HS-27A (cell line): Measurements from ENCODE around the gene BRD1.

Experiments used
- DNase-seq: peaks from one replicate; pipeline ENCODE4 v3.0.0-alpha.2; 2012; ENCODE audit warnings: low read depth, missing footprints

BRD1 gene

GRCh38 chr22:49728570-49729271 is 99.0 kb downstream of the BRD1 start:
- DNase-seq, result no peak

GRCh38 chr22:49727881-49728569 is 99.6 kb downstream of the BRD1 start:
- DNase-seq, result no peak

- DNase-seq, result no peak
These were observed 100.3 kb downstream of the BRD1 start for GRCh38 chr22:49727191-49727880.

- no peak for DNase-seq
These were observed 101.0 kb downstream of the BRD1 start for GRCh38 chr22:49726701-49727101.

- DNase-seq, result no peak
These were observed 101.5 kb downstream of the BRD1 start for GRCh38 chr22:49726022-49726681.

- DNase-seq, result no peak
These were observed 102.2 kb downstream of the BRD1 start for GRCh38 chr22:49725516-49725915.

- DNase-seq, result no peak
These were observed 102.7 kb downstream of the BRD1 start for GRCh38 chr22:49724893-49725489.

- no peak for DNase-seq
These were observed 103.4 kb downstream of the BRD1 start for GRCh38 chr22:49724030-49724892.

- DNase-seq, result no peak
These were observed 104.1 kb downstream of the BRD1 start for GRCh38 chr22:49723478-49724029.
